ENCODE data around the gene ABLIM2. TPM values are rescaled to one million over a fixed set of nuclear protein-coding genes. Genes with fewer than 3 reads are reported as not detected.

Gene ABLIM2
- total RNA-seq, 1 donor from 2014 or later, result 7.5 TPM

GRCh38 chr4:8176547-8177399 lies 18.2 kb upstream of the ABLIM2 start:
- Mint-ChIP-seq H3K27me3 (ENCODE audit: unreplicated experiment) (peaks cover 2% of the 10 kb centered on the region), H3K9me3 (ENCODE audit: unreplicated experiment) (no peaks in the 10 kb centered on the region), H3K4me3 (ENCODE audit: unreplicated experiment) (no peak overlapping the region), H3K36me3 (ENCODE audit: unreplicated experiment) (no peaks in the 10 kb centered on the region), H3K27ac (ENCODE audit: unreplicated experiment) (no peak overlapping the region), H3K4me1 (ENCODE audit: low read depth, unreplicated experiment) (peaks cover 5% of the 10 kb centered on the region)
- DNase-seq, result peak; percentile 63
- peak; percentile 68 for TF ChIP-seq CTCF (IDR thresholded peaks at IDR 0.05; ENCODE audit: partially characterized antibody, unreplicated experiment)

- Mint-ChIP-seq H3K4me1 (ENCODE audit: low read depth, unreplicated experiment) (peaks cover 9% of the 10 kb centered on the region), H3K27me3 (ENCODE audit: unreplicated experiment) (peaks cover 2% of the 10 kb centered on the region), H3K9me3 (ENCODE audit: unreplicated experiment) (no peaks in the 10 kb centered on the region), H3K36me3 (ENCODE audit: unreplicated experiment) (no peaks in the 10 kb centered on the region), H3K27ac (ENCODE audit: unreplicated experiment) (no peak overlapping the region), H3K4me3 (ENCODE audit: unreplicated experiment) (no peak overlapping the region)
- DNase-seq, result no peak
- no peak for TF ChIP-seq CTCF (IDR thresholded peaks at IDR 0.05; ENCODE audit: partially characterized antibody, unreplicated experiment)
Observed at GRCh38 chr4:8175686-8176085, 17.1 kb upstream of the ABLIM2 start.

DNA sequence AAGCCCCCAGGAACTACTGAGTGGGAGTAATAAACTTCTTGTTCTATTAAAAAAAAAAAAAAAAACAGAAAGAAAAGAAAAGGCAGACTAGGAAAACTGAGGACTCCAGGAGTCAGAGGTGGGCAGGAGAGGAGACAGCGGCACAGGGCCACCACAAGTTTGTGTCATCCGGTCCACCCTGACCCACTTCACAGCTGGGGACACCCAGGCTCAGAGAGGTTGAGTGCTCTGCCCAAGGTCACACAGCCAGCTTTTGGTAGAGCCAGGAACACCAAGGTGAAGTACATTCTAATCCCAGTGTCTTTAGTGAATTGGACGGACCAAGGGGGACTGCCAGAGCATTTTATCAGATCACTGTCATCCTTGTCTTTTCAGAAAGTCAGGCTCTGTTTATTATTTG lies 16.4 kb upstream of the ABLIM2 start:
- H3K9me3 Mint-ChIP-seq (ENCODE audit: unreplicated experiment), result no peaks in the 10 kb centered on the region
- no peak for TF ChIP-seq CTCF (IDR thresholded peaks at IDR 0.05; ENCODE audit: partially characterized antibody, unreplicated experiment)
- no peaks in the 10 kb centered on the region for H3K36me3 Mint-ChIP-seq (ENCODE audit: unreplicated experiment)
- H3K27me3 Mint-ChIP-seq (ENCODE audit: unreplicated experiment), result peaks cover 2% of the 10 kb centered on the region
- H3K4me3 Mint-ChIP-seq (ENCODE audit: unreplicated experiment), result no peak overlapping the region
- H3K27ac Mint-ChIP-seq (ENCODE audit: unreplicated experiment), result no peak overlapping the region
- H3K4me1 Mint-ChIP-seq (ENCODE audit: low read depth, unreplicated experiment), result peaks cover 9% of the 10 kb centered on the region
- no peak for DNase-seq

GRCh38 chr4:8173492-8174242 lies 15.1 kb upstream of the ABLIM2 start:
- H3K4me3 Mint-ChIP-seq (ENCODE audit: unreplicated experiment), result no peak overlapping the region
- TF ChIP-seq CTCF (IDR thresholded peaks at IDR 0.05; ENCODE audit: partially characterized antibody, unreplicated experiment), result no peak
- no peaks in the 10 kb centered on the region for H3K36me3 Mint-ChIP-seq (ENCODE audit: unreplicated experiment)
- no peak overlapping the region for H3K27ac Mint-ChIP-seq (ENCODE audit: unreplicated experiment)
- H3K4me1 Mint-ChIP-seq (ENCODE audit: low read depth, unreplicated experiment), result peaks cover 9% of the 10 kb centered on the region
- DNase-seq, result no peak
- no peaks in the 10 kb centered on the region for H3K9me3 Mint-ChIP-seq (ENCODE audit: unreplicated experiment)
- peaks cover 2% of the 10 kb centered on the region for H3K27me3 Mint-ChIP-seq (ENCODE audit: unreplicated experiment)
